HG03354 (cell line): ENCODE results near the gene RAD18.

Experiments used
- ATAC-seq: cut with Tn5 transposase; IDR thresholded peaks from one replicate; pipeline ENCODE4 v1.9.1; 2021; ENCODE audit warnings: mild to moderate bottlenecking; ENCODE audit not compliant: unreplicated experiment, poor library complexity, severe bottlenecking

RAD18 gene

DNA sequence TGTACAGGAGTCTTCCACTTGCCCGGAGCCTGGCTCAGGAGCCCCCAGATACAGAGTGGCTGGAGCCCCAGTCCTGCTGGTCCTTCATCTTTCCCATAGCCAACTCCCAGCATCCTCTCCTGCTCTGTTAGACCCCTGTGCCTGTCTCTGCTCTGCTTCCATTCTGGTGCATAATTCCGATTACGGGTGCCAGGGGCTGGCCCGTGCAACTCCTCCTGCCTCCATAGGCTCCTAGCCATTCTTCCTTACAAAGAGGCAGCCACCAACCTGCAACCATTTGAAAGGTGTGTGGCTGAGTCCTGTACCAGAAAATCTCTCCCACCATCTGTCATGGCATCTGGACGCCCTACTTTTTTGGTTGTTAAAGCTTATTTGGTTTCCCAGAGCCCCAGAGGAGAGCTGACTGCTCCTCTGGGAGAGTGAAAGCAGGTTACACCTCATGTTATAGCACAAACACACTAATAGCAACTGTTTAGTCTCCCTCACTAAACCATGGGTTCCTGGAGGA, 5.2 kb upstream of the RAD18 start:
- ATAC-seq: no peak

- ATAC-seq: no peak
Observed at GRCh38 chr3:8967553-8967952, 4.3 kb upstream of the RAD18 start.

DNA sequence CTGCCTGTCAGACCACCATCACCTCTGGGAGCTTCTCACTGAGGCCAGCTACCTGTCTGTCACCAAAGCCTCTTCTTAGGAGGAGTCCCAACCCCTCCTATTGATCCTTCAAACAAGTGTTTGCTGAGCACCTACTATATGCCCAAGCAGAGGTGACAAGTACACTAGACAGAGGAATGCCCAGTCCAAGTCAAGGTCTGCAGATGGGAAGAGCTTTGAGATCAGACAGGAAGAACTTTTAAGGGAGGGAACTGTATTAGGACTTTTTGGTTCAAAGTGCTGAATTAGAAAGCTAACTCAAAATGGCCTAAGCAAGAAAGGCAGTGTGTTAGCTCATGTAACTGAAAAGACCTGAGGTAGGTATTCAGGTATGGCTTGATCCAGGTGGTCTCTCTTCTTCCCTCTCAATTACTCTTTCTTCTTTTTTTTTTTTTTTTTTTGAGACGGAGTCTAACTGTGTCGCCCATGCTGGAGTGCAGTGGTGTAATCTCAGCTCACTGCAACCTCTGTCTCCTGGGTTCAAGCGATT, 3.6 kb upstream of the RAD18 start:
- no peak for ATAC-seq

GRCh38 chr3:8966150-8966819, 3.0 kb upstream of the RAD18 start:
- ATAC-seq: no peak

- ATAC-seq: no peak
Observed at GRCh38 chr3:8964436-8965370, 1.4 kb upstream of the RAD18 start.

DNA sequence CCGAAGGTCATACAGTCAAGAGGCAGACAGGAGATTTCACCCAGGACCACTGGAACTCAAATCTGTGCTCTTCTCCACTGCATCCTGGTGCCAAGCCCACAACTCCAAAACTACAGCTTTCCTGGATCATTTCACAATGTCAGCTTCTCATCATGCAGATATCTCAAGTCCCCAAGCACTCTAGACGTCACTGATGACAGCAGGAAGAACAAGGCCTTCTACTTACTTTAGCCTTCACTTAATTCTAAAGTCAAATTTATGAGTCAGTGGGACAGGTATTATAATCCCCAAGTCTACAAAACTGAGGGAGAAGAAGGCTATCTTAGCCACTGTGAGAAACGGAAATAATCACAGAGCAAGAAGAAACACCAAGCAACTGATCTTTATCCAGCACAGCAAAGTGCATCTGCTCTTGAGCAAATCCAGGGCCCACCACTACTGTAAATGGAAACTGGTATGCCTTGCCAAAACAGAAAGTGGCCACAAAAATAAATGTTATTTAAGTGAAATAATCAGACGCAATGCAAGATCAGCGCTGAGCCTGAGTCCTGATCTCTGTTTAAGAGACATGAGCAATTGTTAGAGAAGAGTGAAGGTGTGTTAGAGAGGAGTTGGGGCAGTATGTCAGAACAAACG, 928 bp downstream of the RAD18 start:
- peak; percentile 12 for ATAC-seq

DNA sequence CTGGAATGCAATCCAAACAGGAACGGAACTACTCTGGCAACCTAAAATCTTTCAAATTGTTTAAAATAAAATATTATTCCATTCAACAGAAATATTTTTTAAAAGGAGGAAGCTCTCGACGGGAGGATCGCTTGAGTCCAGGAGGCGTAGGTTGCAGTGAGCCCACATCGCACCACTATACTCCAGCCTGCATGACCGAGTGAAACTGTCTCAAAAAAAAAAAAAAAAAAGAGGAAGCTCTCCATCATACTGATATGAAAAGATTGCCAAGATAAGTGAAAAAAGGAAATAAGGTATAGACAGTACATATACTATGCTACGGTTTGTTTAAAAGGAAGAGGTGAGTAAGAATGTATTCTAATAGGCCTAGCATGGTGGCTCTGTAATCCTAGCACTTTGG, 3.6 kb downstream of the RAD18 start:
- no peak for ATAC-seq

- ATAC-seq: peak; percentile 91
Observed at GRCh38 chr3:8954938-8955763, 8.1 kb downstream of the RAD18 start.

- ATAC-seq: no peak
Observed at GRCh38 chr3:8953313-8953712, 10.0 kb downstream of the RAD18 start.

DNA sequence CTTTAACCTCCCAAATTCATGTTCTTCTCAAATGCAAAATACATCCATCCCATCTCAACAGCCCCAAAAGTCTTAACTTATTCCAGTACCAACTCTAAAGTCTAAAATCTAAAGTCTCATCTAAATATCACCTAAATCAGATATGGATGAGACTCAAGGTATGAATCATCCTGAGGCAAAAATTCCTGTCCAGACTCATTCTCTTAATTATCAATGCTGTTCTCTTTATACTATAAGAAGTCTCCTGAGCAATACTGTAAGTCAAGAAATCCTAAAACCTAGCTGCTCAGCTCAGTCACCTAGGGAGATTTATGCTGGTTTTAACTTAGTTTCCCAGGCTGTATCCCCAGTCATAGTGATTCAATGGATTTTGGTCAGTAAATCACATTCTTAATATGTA, 11.1 kb downstream of the RAD18 start:
- ATAC-seq: no peak

DNA sequence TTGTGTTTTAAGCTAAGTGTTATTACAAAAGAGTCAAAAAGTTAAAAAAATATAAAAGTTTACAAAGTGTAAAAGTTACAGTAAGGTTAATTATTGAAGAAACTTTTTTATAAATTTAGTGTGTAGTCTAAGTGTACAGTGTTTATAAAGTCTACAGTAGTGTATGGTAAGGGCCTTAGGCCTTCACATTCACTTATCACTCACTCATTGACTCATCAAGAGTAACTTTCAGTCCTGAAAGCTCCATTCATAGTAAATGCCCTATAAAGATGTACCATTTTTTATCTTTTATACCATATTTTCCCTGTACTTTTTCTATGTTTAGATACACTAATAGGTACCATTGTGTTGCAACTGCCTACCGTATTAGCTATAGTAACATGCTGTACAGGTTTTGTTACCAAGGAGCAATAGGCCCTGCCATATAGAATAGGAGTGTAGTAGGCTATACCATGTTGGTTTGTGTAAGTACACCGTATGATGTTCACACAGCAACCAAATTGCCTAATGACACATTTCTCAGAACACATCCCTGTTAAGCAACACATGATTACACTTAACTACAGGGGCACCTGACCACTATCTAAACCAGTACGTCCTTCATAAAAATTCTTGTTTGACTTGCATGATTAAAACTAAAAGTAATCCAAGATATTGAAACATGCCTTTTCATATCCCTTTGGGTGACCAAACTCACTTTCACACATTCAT, 17.2 kb downstream of the RAD18 start:
- no peak for ATAC-seq

DNA sequence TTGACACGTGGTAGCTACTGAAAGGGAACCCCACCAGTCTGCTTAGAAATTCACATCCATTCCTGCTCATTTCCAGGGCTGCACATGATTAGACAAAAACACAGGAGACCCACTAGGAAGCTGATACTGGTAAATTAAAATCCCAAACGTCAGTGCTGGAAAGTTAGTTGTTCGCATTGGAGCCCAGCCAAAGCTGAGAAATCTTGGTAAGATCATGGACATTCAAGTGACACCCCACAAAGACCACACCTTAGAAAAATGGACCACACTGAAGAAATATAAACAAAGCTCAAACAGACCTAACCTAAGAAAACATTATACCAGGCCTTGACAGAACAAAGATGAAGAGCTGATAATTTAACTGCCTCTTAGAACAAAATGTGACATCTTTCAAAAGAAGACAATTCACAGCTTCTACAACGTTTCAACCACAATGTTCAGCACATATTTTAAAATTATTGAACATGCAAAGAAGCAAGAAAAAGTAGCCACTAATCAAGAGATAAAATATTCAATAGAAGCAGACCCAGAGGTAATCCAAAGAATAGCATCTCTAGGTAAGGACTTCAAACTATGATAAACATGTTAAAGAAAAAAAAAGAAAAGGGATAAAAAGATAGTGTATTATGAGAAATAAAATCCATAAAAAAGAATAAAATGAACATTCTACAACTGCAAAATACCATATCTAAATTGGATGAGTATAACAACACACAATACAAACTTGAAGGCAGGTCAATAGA, 20.4 kb downstream of the RAD18 start:
- no peak for ATAC-seq

DNA sequence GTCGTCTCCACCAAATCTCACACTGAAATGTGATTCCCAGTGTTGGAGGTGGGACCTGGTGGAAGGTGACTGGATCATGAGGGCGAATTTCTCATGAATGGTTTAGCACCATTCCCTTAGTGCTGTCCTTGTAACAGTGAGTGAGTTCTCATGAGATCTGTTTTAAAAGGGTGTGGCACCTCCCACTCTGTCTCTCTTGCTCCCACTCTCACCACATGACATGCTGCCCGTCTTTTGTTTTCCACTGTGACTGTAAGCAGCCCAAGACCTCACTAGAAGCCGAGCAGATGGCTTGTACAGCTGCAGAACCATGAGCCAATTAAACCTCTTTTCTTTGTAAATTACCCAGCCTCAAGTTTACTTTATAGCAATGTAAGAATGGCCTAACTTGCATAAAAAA, 21.2 kb downstream of the RAD18 start:
- no peak for ATAC-seq

- peak; percentile 81 for ATAC-seq
Observed at GRCh38 chr3:8938021-8938420, 25.3 kb downstream of the RAD18 start.

GRCh38 chr3:8937064-8938020, 25.9 kb downstream of the RAD18 start:
- no peak for ATAC-seq

DNA sequence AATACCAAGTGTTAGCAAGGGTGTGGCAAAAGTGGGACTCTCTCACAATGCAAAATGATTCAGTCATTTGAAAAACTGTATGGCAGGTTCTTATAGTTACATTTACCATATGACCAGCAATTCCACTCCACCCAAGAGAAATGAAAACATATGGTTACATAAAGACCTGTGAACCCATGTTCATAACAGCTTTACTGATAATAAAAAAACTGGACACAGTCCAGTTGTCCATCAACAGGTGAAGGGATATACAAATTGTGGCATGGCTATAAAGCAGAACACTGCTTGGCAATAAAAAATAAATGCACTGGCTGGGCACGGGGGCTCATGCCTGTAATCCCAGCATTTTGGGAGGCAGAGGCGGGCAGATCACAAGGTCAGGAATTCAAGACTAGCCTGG, 30.8 kb downstream of the RAD18 start:
- ATAC-seq: no peak

DNA sequence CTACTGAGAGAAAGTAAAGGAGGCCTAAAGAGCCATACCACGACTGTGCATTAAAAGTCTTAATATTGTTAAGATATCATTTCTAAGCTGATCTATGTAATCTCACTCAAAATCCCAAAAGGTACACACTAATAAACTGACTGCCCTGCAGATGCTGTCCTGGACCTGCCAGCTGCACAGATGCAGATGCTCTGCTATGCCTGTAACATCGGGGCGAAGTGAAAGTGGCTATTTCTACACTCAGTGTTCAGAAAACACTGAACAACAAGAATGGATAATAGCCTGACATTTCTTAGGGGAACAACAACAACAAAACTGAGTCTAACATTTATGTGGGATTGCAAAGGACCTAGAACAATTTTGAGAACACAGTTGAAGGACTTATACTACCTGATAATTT, 31.9 kb downstream of the RAD18 start:
- ATAC-seq: no peak
